8988T (cell line): Measurements from ENCODE around the gene PFN3.
"Not testable (repeated sequence)": the region's sequence is repeated elsewhere in the genome, so short reads cannot be mapped to it uniquely, and the experiment has no call there.

Source experiments
- DNase-seq: peaks from one replicate; pipeline ENCODE4 v3.0.0; 2011

The PFN3 gene

GRCh38 chr5:177393206-177393765 lies 7.2 kb downstream of the PFN3 start:
- no peak for DNase-seq

GRCh38 chr5:177392765-177393164 lies 7.7 kb downstream of the PFN3 start:
- no peak for DNase-seq

GRCh38 chr5:177390363-177391300 lies 9.8 kb downstream of the PFN3 start:
- peak; percentile 98 for DNase-seq

- DNase-seq = no peak
These were observed 11.0 kb downstream of the PFN3 start for GRCh38 chr5:177389241-177390169.

GRCh38 chr5:177388521-177389052 lies 11.9 kb downstream of the PFN3 start:
- no peak for DNase-seq

GRCh38 chr5:177387405-177387804 lies 13.1 kb downstream of the PFN3 start:
- no peak for DNase-seq

GRCh38 chr5:177386542-177386941 lies 13.9 kb downstream of the PFN3 start:
- DNase-seq = no peak

- DNase-seq = no peak
These were observed 14.7 kb downstream of the PFN3 start for GRCh38 chr5:177385720-177386119.

GRCh38 chr5:177384134-177384533 lies 16.3 kb downstream of the PFN3 start, which contains the start of gene SLC34A1:
Gene SLC34A1, plus strand, starts transcription at chr5:177384434. Its CDS starts 1,308 bp downstream, at chr5:177385742.
- DNase-seq = no peak

GRCh38 chr5:177383181-177383580 lies 17.3 kb downstream of the PFN3 start:
- no peak for DNase-seq

- peak; percentile 75 for DNase-seq
These were observed 17.9 kb downstream of the PFN3 start for GRCh38 chr5:177382423-177383029.

- DNase-seq = no peak
These were observed 19.7 kb downstream of the PFN3 start for GRCh38 chr5:177380805-177381126.

GRCh38 chr5:177378884-177379883 lies 21.3 kb downstream of the PFN3 start:
- DNase-seq = no peak

- DNase-seq = no peak
These were observed 22.3 kb downstream of the PFN3 start for GRCh38 chr5:177377851-177378776.

GRCh38 chr5:177376107-177376506 lies 24.4 kb downstream of the PFN3 start:
- no peak for DNase-seq

- DNase-seq = not testable (repeated sequence)
These were observed 24.9 kb downstream of the PFN3 start for GRCh38 chr5:177375516-177375915.

- no peak for DNase-seq
These were observed 26.2 kb downstream of the PFN3 start for GRCh38 chr5:177374211-177374610.

GRCh38 chr5:177373806-177374205 lies 26.7 kb downstream of the PFN3 start:
- DNase-seq = no peak

- DNase-seq = no peak
These were observed 27.6 kb downstream of the PFN3 start for GRCh38 chr5:177372910-177373309.
